DMS79 (cell line): ENCODE results near the gene MYO7A.
A peak's percentile ranks its signal among the peaks of the same experiment; 100 is the strongest.
"Not testable (repeated sequence)": the region's sequence is repeated elsewhere in the genome, so short reads cannot be mapped to it uniquely, and the experiment has no call there.

Experiments used
- DNase-seq: peaks from one replicate; lab custom pipeline; 2025; lab: John Stamatoyannopoulos, UW

MYO7A gene

GRCh38 chr11:77093056-77093891 is 34.8 kb upstream of the MYO7A start:
- DNase-seq: no peak

DNA sequence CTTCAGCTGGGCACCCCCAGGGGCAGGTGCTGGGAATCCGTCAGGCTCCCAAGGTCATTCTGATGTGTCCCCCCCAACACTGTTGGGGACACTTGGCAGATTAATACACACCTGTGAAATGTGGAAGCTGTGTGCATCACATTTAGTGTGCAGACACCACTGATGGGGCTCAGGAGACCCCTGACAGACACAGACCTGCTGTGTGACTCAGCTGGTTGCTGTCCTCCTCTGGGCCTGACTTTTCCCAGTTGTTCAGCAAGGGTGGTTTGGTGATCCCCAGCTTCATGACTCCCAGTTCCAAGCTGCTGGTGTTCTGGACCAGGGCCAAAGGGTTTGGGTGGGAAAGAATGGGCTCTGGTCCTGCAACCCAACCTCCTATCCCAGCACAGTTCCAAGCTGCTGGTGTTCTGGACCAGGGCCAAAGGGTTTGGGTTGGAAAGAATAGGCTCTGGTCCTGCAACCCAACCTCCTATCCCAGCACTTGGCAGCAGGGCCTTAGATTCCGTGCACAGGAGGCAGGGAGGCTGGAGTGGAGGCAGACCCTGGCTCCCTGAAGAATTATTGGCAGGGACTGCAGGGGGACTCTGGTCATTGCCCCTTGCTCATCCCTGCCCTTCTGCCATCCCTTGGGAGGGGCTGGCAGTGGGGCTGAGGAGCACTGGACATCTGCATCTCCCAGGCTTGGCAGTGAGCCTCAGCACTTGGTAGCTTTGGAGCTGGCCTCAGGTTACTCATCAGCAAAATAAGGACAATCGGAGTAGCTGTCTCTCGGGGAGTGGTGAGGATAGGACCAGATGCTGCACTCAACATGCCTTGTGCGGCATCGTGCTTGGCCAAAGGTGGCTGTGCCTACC is 33.8 kb upstream of the MYO7A start:
- DNase-seq: no peak

DNA sequence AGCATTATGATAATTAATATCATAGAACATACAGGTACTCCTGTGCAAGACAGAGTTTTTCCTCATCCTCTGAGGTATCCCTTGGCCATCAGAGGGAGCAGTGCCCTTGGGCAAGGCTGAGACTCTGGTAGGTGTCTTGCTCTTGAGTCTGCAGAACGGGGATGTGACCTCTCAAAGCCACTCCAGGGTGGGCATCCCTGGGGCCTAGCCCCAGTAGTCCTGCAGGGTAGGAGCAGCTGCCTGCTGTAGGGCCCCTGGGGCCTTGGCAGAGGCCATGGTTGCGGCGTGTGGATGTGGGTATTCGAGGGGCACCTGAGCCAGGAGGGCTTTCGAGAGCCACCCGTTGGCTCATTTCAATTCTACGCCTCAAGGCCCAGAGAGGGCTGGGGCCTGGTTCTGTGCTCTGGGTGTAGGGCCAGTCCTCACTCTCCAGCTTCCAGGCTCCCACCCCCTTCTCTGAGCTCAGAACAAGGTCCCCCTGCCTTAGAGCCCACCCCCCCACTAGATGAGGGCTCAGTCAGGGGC is 33.1 kb upstream of the MYO7A start:
- no peak for DNase-seq

DNA sequence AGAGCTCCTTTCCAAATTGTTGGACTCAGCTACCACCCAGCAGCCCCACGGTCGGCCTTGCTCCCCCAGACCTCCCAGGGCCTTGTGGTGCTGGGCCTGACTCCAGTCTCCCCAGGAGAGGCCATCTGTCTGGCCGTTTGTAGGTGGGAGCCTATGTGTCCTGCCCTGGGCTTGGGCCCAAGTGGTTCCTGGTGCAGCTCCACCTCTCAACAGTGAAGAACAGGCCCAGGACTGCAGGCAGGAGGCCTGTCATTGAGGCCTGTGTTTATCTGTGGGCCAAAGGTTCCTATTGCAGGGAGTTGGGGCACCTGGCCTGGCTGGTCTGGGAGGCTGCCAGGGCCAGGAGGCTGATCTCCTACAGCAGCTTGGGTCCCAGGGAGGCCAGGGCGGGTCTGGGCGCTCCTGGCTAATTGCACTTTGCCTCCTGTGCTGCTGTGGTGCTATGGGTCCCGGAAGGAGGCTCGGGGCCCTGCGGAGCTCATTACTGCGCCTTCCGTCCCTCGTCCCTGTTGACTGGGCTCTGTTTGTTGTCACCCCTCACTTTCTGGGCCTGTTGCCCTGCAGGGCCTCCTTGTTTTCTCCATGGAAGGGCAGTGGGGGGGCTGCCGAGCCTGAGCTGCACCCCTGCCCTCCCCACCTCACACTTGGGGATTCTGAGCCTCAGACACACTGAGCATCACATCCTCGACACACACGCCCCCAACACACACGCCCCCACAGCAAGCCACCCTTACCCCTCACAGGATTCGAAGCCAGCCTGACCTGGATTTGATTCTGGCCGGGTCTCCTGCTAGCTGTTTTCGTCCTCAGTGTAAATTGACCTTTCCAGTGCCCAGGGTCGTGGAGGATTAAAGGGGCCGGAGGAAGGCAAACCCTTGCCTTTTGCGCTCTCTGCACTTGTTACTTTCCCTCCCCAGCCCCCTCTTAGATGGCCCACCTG is 32.2 kb upstream of the MYO7A start:
- DNase-seq: no peak

DNA sequence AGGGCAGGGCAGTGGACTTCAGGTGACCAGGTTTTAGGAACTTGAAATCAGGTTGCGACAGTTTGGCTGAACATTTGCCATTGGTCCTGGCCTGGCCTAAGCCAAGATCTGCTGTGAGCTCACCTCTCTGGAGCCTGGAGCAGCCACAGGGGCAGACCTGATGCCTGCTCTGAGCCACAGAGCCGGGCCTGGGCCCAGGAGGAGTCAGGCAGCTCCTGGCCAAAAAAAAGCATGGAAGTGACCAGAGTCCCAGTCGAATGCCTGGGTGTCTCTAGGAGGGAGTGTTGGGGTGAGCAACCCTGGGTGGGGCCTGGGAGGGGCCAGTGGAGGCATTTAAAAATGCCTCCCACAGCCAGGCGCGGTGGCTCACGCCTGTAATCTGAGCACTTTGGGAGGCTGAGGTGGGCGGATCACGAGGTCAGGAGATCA is 31.4 kb upstream of the MYO7A start:
- no peak for DNase-seq

GRCh38 chr11:77097180-77097579 is 30.9 kb upstream of the MYO7A start:
- not testable (repeated sequence) for DNase-seq

DNA sequence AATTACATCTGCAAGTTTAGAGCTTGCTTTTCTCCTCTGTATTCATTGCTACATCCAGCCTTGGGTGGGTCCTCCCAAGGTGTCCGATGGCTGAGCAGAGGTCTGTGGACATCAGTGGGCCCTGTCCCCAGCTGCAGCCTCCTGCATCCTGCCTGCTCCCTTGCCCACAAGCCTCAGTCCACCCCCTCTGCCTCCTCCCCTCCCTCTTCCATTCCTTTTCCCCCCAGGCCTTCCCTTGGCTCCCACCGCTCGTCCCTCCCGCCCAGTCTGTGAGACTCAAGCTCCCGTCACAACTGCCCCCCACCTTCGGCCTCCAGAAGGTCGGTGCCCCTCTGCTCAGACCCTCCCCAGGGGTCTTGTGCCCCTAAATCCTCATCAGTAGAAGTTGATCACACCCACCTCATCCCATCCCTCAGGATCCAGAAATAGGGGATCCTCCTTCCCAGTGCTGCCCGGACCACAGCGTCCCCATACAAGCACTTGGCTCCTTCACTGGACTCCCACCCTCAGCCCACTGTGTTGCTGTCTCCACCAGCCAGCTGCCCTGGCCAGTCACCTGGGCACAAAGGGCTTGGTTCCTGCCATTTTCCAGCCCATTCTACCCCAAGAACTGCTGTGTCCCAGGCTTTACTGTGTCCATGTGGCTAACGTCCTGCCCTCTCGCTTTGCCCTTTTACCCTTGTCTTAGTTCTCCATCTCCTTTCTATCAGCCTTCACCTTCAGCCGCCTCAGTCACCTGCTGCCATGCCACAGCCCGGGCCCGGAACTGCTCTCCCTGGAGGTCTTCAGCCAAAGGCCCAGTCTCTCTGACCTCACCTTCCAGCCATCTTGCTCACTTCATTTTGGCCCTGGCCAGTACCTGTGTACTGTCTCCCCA is 27.6 kb upstream of the MYO7A start:
- DNase-seq: no peak

DNA sequence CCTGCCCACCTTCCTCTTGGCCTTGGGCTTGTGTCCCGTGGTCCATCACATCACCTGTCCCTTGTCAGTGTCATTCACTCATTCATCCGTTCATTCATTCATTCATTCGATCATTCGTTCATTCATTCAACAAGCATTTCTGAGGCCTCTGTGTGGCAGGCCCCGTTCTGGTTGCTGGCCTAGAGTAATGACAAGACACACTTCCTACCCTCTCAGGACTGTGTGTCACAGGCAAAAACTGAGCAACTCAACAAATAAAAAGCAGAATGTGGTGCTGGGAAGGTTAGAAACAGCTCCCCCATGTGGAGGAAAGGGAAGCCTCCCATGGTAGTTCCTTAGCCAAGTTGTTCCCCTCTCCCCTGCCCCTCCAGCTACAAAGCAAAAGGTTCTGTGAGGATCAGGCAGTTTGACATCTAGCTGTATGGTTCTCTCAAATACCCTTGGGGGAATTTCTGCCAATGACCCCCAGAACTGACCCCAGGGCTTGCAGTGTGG is 27.0 kb upstream of the MYO7A start:
- DNase-seq: no peak

- DNase-seq: no peak
Measured at GRCh38 chr11:77102246-77103210, 25.5 kb upstream of the MYO7A start, which contains the start of gene OMP. OMP (plus strand) TSS chr11:77102840; CDS start chr11:77102840, 0 bp downstream.

- DNase-seq: no peak
Measured at GRCh38 chr11:77103319-77103718, 24.7 kb upstream of the MYO7A start.

DNA sequence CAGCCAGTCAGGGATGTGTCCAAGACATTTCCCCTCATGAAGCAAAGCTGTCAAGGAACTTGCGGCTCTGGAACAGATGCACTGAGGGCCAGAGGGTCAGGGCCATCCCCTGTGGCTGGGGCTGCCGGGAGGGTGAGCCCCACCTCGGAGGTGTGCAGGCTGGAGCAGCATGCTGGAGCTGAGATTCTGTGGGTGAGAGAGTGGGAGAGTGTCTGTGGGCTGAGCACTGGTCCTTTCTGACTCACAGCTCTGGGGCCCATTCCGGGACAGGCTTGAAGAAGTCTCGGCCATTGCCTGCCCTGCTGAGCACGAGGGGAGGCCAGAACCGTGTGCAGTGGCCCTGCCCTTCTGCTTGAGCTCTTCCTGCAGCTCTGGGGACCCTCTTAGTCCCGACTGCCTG is 23.3 kb upstream of the MYO7A start:
- no peak for DNase-seq

DNA sequence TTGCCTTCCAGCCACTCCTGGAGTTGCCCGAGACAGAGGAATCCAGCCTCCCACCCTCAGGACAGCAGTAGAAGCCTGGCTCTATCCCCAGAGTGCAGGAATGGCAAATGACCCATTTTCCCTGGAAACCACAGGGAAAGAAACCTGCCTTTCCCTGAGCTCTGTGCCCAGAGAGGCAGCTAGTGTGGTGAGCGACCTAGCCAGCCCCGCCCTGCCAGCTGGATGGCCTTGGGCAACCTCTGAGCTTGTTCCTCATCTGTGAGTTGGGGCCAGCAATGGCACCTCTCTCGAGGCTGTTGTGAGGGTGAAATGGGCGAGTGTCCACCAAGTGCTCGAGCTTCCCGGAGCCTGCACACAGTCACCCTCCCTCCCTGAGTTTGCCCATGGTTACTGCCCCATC is 21.7 kb upstream of the MYO7A start:
- DNase-seq: no peak

DNA sequence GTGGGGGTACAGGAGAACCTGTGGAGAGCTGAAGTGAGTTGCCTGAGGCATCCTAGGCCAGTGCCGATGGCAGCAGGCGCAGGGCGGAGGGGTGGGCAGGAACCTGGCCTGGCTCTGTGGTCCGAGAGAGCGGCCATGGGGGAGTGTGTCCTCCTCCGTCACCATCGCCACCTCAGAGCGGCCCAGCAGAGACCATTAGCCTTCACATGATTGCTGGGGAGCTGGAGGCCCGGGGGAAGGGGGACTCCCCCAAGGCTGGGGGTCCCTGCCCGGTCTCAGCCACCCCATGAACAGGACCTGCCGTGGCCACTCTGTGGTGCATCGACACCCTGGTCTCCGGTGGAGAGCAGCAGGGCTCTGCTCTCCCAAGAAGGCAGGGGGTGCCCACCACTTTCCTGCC is 21.3 kb upstream of the MYO7A start:
- DNase-seq: no peak

- no peak for DNase-seq
Measured at GRCh38 chr11:77107950-77108349, 20.1 kb upstream of the MYO7A start.

- DNase-seq: no peak
Measured at GRCh38 chr11:77108436-77108835, 19.6 kb upstream of the MYO7A start.

DNA sequence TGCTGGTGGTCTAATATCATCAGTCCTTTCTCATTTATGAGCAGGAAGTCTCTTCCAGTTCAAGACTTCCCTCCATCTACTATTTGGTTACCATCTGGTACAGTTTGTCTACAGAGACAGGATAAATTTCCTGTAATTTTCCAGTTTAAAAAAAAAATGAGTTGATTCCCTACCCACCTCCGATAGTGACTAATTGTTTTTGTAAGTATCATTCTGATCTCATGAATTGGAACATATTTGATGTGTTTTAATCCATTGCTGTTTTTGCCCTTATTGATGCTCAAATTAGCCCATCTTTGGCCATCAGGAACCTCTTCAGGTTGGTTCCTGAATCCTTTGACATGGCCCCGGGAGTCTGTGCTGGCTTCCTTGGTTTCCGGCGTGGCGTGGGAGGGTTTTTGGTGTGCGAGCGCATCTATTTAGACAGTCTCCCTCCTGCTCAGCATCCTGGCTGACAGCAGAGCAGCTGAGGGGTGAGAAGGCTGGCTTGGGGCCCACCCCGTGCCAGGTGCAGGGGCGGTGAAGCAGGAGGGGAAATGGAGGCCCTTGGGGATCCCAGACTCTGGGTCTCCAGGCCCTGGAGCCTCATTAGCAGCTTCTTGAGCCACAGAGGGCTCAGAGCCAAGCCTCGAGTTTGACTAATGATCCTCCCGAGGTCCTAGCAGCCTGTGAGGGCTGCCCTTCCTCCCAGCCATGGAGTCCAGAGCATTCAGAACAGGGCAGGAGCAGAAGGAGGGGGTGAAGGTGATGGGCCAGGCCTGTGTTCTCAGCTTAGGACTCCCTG is 18.6 kb upstream of the MYO7A start:
- peak; percentile 96 for DNase-seq

DNA sequence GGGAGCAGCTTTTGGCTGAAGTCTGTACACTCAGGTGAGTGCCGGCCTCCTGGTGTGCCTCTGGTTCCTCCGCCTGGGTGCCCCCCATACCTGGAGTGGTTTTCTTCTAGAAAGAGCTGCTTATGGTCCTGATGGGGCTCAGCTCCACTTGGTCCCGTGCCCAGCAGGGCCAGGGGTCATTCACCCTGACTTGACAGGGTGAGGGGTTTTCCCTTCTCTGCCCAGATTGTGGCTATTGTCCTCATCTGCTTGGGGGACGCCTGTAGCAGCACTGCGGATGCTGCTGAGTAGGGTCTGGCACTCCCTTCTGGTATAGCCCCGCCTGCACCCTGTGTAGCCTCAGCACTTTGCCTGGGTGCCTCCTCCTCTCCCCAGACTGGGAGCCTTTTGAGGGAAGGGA is 17.2 kb upstream of the MYO7A start:
- peak; percentile 69 for DNase-seq

- no peak for DNase-seq
Measured at GRCh38 chr11:77111277-77111676, 16.8 kb upstream of the MYO7A start.
